Activated T-cell treated with anti-CD3 and anti-CD28 coated beads for 48 hours (primary cell): ENCODE data around the gene YOD1.
"Not testable (repeated sequence)": the region's sequence is repeated elsewhere in the genome, so short reads cannot be mapped to it uniquely, and the experiment has no call there.

Experiments used
- DNase-seq: peaks from one replicate; pipeline ENCODE4 v3.0.0-alpha.2; 2020; ENCODE audit warnings: low read depth

The YOD1 gene

DNA sequence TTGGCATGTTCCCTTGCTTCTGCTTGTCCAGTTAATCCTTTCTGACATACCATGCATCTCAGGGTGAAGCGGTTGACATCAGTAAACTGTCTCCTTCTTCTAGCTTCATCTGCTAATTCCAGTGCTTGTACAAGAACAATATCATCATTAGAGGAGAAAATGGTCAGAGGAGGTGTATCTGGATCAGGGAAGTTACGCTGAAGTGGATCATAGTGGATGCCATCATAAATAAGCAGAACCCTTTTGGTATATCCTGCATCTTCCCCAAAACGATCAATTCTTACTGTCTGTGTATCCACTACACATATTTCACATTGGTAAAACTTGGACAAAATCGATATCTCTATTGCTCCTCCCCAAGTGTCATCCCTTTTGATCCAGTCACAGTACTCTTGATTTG, 2.0 kb downstream of the YOD1 start:
- DNase-seq = no peak

DNA sequence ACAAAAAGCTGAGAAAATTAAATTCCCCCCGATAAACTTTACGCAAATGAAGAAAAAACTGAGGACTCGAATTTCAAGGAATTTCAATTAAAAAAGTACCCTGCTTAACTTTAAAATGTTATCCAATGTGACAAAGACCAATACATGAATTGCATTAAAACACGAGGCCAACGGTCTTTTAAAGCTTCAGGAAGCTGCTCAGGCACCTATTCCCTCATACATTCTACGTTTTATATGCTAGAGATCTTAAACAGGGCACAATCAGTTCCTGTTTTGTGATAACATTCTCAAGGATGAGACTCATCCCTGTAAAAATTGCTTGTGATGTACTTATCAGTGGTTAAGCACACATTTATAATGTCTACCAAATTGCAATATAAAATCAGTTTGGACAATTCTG, 3.0 kb downstream of the YOD1 start:
- DNase-seq = no peak

DNA sequence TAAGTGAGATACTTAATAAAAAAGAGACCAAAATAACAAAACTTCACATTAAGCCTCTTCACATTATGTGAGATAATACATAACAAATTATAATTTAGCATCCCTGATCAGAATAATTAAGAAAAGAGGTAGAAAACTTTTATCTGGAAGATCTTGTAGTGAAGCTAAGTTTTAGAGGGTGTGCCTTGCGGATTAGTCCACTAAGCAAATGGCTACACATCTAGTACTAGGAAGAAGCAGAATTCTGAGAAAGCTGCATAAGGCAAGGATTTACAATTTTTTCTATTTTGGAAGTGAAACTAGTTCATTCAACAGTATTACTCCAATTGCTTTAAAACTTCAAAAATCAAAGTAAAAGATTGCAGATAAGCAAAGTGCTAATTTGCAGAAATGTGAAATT, 3.5 kb downstream of the YOD1 start:
- DNase-seq = no peak

DNA sequence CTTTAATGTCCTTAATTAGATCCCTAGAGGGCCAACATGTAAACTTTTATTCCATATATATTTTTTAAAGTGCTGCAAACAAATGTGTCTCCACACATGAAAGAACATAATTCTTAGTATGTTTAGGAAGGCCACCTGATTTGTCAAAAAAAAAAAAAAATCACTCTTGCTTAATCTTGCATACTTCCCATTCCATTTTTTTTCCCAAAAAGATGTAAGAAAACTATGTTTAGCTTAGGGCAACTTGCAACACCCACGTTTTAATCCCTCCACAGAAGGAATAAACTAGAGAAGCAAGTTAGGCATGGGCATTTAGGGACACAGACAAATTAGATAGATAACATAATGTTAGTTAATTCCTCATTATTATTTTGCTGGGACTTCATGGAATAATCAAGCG, 5.6 kb downstream of the YOD1 start:
- no peak for DNase-seq

DNA sequence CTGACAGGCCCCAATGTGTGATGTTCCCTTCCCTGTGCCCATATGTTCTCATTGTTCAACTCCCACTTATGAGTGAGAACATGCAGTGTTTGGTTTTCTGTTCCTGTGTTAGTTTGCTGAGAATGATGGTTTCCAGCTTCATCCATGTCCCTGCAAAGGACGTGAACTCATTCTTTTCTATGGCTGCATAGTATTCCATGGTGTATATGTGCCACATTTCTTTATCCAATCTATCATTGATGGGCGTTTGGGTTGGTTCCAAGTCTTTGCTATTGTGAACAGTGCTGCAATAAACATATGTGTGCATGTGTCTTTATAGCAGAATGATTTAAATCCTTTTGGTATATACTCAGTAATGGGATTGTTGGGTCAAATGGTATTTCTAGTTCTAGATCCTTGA, 9.6 kb downstream of the YOD1 start:
- DNase-seq = not testable (repeated sequence)

DNA sequence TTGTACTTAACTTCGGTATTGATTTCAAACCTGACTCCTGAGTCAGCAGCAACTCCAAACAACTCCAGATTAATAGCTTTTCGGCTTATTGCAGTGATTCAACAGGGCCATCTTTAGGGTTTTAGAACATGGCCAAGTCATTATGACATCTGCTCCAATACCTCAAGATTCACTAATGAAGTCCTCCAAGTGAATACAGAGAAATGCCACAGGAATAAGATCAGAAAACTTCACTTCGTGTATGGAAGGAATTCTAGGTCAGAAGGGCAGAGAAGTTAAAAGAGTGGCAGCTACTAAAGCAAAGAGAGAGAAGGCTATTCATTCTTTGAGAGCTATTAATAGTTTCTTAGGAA, 10.9 kb downstream of the YOD1 start:
- DNase-seq = no peak

DNA sequence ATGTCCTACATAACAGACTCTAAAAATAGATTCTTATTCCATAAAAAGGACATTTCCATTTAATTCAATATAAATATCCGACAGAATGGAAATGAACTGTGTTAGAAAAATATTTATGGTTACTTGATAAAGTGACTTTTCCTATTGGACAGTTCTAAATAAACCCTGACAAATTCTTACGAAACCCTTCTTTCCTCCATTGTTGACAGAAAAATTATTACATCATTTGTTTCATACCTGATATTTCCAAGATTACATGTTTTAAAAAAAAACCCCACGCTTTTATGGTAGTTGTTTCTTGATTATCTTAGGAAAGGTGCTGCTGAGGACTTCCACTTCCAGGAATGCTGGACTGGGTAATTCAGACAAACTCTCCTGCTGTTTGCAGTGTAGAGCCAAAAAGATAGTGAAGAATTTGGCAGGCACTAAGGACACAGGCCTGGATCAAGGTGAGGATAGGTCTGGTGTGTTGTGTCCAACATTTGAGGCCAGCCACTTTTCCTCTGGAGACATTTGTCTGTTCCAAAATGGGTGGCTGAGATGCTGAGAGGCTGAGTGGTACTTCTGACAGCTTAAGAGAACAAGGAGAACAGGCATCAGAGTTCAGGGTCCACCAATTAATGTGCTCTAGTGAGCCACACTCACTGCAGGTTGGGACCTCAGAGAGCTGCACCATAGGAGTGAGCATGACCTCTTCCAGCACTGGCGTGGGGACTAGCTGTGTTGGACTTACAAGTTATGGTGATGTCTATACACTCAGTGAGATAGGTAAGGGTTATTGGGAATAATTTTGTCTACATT, 11.4 kb downstream of the YOD1 start:
- DNase-seq = no peak

DNA sequence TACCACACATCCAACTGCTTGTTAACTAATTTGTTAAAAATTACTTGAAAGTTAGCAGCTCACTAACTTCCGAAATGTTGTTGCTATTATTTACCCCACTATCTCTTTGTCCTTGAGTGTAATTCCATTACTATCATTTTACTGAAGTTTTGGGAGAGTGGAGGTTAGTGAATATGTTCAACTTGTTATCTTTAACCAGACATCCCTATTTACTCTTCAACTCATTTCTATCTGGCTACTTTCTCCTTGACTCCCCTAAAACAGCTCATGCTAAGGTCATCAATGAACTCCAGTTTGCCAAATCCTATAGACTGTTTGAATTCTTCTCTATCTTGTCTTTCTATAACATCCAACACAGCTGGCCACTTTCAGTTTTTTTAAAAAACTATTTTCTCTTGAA, 14.1 kb downstream of the YOD1 start:
- no peak for DNase-seq

DNA sequence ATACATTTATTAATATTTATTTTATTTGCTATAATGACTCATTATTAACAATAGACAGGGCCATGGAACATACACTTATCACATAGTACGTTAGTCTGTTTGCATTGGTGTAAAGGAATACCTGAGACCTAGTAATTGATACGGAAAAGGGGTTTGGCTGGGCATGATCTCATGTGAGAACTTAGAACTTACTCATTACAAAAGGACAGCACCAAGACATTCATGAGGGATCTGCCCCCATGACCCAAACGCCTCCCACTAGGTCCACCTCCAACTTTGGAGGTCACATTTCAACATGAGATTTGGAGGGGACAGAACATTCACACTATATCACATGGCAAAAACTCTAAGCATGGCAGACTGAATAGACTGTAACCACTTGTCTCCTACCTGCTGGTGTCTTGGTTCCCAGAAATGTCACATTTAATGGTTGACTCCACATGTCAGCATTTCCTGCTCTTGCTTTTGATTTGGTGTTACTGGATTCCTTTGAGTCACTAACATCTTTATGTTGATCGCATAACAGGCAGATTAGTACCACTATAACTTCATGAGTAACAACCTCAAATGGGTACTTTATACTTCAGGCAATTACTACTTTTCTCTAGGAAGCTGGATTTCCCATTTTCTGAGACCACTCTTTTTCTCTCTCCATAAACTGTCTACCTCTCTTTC, 15.0 kb downstream of the YOD1 start:
- DNase-seq = no peak

DNA sequence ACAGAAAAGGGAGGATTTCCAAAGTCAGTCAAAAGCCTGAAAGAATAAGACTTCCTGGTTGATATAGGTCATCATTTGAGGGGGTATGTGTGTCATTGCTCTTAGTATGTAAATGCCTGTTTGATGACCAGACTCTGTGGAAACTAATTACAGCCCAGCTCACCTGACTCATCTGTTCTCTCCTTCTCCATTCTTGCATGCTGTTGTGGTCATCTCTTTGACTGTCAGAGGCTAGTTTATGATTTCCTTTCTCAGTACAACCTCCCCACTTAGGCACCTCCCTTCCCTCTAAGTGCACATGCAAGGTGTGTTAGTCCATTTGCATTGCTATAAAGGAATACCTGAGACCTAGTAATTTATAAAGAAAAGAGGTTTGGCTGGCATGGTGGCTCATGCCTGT, 16.0 kb downstream of the YOD1 start:
- no peak for DNase-seq

DNA sequence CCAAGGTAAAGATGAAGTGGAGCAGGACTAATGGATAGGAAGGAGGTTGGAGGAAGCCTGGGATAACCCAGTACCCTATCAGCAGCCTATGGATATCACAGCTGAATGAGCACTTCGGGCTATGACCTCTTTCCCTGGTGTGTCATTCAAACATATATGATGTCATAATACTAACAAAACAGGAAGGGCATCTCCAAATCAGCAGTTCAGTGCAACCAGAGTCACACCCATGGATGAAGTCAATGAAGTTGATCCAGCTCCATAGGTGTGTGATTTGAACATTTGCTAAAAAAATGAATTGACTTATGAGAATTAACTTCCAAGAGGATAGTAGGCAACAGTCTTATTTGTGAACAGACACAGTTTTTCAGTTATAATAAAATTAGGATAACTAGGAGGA, 16.8 kb downstream of the YOD1 start:
- no peak for DNase-seq

DNA sequence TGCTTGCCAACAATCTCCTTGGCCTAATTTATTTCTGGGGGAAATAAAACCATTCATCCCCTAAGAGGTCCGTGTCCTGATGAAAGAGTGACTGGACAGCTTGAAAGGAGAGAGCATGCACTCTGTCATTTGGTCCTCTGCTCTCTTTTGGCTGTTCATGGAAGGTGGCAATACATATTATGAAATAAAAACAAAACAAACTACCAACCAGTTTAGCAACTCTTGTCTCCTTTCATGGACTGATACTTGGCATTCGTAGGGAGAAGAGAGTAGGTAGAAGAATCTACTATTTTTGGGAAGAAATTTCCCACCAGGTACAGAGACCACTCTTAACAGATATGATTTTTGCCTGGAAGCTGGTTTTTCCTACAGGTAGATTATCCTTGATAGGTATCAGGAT, 17.7 kb downstream of the YOD1 start:
- DNase-seq = no peak

DNA sequence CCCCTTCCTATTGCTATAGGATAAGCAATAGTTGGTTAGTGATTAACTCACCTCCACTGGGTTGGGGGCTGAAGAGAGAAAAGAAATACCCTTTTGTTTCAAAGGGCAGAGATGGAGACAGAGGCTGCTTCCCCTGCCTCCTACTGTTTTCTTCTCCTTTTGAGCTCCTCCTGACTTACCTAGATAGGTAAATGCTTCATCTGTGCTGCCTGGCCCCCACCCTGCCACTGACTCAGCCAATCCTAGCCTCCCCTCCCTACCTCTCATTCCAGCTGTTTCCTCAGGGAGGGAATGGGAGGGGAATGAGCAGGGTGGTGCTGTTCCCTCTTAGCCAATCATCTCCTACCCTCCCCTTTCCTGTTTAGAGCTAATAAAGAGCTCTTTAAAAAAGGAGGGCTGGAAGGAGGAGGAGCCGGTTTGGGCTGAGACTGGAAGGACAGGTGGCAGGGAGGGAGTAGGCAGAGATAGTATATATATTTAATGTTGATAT, 18.4 kb downstream of the YOD1 start, which contains the start of gene C1orf116:
TSS of gene C1orf116 (minus strand) at position 229 of the 490 bp plus-strand sequence. CDS start 5,158 bp downstream, outside the sequence.
- DNase-seq = no peak

DNA sequence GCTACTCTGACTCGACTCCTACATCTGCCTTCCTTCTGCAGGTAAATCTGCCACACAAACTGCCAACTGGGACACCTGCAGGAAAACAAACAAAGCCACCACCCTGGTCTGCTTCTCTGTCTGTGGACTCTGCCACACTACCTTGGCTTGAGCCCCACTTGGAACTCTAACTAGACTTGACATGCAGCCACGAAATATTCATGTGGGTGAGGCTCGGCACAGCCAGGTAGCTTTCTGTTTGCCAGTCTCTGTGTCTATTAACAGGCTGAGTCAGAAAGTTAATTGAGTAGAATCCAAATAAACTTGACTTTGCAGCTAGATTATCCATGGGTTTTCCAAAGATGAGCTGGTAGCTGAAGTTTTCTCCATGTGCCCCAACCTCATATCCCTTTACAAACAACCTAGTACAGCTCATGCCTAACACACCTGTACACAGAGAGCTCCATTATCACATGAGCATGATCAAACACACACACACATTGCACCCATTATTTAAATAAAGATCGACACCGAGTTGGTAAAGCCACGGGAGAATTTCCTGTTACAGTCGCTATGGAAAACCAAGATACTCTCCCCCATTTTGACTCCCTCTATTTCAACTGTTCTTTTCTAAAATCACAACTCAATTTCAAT, 19.3 kb downstream of the YOD1 start:
- no peak for DNase-seq

DNA sequence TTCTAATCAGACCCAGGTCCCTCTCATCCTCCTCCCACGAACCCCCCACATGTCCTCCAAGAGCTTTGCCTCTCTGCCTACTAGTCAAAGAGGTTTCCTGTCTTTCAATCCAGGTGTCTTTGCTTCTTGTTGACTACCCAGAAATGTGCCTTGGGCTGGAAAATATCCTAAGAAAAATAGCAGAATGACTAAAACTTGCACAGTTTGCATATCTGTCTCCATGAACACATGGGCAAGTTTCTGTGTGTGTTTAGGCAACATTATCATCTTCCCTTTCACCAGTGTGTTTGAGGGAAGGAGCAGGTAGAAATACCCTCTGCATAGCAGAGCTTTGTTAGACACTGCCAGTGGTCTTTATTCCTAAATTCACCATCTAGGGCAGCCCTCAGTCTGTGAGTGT, 20.0 kb downstream of the YOD1 start:
- DNase-seq = no peak

DNA sequence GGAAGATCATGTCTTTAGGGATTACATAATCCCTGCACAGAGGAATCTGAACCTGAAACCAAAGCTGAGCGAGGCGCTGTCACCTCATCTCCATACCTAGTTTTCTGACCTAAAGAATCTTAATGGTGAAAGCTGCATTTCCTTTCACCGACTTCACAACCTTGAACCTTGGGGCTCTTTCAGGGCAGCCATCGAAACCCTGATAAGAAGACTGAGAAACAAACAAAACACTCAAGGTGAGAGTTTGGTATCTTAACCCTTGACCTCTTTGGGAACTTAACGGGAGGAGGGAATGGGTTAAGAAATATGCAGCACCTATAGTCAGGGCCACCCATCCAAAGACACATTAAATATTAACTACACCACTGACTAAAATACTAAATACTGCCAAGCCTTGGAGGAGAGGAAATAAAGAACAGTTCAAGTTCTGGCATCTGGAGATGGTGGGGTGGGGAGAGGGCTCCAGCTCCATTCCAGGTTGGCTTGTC, 20.4 kb downstream of the YOD1 start:
- no peak for DNase-seq

DNA sequence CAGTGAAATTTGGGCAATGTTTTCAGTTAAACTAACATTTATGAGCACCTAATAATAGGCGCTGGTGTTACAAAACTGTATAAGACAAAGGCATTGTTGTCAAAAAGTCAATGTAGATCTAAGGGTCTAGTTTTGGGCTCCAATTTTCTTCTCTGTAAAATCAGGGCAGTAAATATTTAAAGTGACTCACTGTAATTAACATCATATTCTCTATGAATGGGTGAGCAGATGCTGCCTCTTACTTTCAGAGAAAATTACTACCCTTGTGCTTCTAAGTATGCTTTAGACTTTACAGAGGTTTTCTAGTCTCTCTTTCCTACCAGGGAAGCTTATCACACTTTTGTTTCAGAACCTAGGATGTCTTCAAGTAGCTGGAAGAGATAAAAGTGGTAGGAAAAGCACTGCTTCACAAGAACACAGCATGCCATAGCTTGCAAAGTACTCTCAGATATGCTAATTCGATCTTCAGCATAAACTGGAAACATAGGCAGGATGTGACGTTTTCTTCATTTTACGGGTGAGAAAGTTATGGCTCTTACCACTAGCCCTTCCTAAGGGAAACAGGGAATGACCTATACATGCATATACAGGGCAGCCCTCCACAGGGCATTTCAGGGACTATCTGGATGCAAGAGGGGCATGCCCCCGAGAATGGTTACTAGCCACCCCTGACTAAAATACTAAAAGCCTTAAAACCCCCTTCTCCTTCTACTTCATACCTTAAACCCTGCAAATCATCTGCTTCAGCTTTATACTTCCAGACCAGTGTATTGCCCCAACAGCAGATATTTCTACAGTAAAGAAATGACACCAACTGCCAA, 21.1 kb downstream of the YOD1 start:
- no peak for DNase-seq

DNA sequence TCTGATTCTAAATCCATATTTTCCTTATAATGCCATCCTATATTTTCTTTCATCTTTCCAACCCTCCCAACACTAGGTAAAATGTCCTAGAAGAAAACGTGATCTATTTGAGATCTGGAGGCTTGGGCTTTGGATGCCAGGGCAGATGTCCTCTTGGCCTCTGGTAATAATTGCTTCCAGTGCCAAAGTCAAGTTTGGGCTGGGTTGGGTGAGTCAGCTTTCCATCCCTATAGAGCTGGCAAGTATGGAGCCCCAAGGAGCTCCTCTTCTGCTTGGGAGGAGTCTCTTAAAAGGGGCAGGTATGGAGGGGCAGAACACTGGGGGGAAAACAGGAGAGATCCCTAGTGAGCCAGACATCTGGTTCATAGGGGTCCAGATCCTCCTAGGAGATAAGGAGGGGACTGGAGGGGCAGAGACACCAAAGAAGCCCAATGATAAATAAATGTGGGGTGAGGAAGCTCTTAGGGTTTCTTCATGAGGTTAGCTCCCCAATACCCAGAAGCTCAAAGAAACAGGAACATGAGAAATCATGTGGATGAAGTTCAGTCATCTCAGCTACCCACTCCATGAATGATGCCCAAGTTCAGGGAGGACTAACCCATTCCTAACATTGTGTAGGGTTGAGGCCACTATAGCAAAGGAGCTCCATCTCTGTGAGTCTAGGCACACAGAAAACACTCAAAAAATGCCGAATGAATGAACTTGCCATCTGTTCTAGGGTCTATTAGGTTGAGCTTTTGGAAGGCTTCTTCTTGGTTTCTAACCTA, 21.9 kb downstream of the YOD1 start:
- DNase-seq = no peak

DNA sequence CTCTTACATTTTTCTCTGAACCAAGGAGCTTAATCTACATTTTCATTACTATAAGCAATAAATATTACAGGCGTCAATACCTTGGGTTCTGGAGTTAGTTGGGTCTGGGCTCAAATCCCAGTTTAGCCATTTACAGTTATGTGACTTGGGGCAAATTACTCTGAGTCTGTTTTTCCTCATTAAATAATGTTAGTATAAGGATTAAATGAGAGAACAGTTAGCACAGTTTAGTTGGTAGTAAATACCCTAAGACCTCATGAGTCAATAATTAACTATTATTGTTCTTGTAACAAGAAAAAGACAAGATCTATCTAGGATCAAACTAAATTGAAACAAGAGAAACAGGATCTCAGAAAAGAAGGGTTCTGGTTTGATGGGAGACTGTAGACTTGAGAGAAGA, 23.1 kb downstream of the YOD1 start:
- no peak for DNase-seq

DNA sequence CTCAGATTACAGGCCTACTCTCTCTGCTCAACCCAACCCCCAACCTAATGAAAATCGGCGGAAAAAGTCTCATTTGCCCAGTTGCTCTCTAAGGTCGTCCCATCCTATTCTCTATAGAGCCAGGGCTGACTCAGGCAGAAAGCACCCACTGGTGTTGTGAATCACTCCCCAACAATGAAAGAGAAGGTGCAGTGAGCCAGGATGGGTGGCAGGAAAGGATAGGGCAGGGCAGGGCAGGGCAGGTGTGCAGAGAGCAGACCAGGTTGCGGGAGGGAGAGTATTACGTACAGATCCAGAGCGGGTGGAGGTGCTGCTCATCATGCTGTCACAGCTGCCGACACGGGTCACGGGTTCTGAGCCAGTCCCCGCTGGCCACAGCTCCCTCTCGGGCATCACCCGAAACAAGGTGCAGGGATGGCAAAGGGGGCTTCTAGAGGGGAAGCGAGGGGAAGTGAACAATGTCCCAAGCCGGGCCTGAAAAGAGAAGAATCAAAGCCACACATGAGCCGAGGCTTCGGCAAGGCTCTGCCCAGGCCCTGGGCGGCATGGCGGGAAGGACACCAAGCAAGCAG, 23.7 kb downstream of the YOD1 start:
- no peak for DNase-seq

DNA sequence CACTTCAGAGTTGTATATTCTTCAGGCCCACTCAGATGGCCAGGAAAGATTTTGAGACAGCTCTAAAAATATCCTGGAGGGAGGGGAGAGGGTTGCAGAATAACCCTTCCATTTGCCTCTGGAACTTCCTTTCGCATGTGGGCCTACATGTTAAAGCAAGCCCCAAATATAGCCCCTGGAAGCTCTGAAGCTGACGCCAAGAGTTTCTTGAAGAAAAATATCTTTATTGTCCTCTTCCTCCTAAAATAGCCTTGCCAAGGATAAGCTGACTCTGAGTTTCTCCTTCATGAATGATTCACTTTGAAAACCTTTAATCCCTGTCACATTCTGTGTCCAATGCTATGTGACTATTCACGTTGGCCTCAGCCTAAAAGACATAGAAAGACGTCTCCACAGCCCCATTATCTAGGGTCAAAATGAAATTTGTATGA, 24.9 kb downstream of the YOD1 start:
- no peak for DNase-seq
